ENCODE data around the gene ITGA2B.
"Not testable (repeated sequence)": the region's sequence is repeated elsewhere in the genome, so short reads cannot be mapped to it uniquely, and the experiment has no call there.

ITGA2B gene
- total RNA-seq, result 0.56 to 0.84 reads per million in 2 experiments

DNA sequence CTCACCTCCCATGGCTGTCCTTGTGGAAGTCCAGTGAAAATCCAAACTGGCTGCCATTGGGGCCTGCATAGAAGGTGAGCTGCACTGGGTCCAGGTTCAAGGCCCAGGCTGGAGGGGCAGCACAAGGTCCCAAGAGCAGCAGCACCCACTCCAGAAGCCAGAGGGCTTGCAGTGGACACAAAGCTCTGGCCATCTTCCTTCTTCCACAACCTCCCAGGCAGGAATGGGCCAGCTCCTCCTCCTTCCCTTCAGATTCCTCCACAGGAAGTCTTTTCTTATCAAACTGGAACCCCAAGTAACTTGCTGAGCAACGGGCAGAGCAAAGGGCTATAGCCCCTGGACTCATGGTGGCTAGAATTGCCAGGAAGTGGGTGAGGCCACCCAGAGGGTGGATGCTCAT is at the start of gene ITGA2B:
TSS of gene ITGA2B (minus strand) at position 369 of the 400 bp plus-strand sequence. CDS start at position 193, 176 bp downstream.
- DNase-seq (ENCODE audit: low read depth), result no peak

DNA sequence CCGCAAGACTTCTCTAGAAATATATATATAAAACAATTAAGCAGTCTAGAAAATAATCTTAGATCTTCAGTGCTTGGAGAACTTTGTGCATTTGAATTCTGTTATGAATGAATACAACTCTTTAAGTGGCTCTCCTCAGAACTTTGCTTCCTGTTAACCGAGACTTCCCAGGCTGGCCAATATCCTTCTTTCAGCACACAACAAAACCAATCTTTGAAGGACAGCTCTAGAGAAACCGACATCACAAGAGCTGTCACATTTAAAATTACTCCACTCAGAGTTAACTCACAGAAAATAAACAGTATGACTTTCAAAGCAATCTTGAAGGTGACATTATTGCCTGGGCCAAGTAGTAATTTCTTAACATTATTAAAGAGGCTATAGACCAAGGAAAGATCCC is 49.7 kb upstream of the ITGA2B start:
- no peak for DNase-seq (ENCODE audit: low read depth)

DNA sequence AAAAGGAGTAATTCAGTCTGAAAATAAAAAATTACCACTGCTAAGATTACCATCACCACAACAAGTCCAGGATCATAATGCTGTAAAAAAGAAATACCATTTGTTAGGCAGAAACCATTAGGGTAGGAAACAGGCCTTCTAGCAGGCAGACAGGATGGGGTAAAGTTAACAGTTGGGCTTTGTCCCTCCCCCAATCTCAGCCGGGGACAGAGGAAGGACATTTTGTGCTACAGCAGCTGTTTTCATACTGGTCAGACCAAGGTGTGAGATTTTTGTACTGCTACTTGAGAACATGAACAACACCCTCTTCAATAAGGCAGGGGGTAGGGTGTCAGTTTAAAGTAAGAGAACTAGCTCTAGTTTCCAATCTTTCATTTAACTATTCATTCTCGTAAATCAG is 49.2 kb upstream of the ITGA2B start:
- DNase-seq (ENCODE audit: low read depth), result no peak

DNA sequence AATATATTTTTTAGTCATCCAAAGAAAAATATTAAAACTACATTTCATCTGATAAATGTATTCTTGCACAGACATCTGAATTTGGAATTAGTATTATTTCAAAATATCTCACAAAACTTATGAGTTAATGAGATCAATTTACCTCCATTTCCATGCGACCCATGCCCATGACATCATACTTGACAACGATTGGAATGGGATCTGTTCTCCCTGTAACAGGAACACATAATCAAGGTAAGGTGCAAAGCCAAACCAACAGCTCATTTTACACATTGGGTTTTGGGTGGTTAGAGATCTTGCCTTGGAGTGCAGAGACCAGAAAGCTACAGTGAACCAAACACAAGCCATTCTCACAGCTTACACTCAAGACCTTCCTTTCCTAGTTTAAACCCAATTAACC is 46.9 kb upstream of the ITGA2B start:
- no peak for DNase-seq (ENCODE audit: low read depth)

DNA sequence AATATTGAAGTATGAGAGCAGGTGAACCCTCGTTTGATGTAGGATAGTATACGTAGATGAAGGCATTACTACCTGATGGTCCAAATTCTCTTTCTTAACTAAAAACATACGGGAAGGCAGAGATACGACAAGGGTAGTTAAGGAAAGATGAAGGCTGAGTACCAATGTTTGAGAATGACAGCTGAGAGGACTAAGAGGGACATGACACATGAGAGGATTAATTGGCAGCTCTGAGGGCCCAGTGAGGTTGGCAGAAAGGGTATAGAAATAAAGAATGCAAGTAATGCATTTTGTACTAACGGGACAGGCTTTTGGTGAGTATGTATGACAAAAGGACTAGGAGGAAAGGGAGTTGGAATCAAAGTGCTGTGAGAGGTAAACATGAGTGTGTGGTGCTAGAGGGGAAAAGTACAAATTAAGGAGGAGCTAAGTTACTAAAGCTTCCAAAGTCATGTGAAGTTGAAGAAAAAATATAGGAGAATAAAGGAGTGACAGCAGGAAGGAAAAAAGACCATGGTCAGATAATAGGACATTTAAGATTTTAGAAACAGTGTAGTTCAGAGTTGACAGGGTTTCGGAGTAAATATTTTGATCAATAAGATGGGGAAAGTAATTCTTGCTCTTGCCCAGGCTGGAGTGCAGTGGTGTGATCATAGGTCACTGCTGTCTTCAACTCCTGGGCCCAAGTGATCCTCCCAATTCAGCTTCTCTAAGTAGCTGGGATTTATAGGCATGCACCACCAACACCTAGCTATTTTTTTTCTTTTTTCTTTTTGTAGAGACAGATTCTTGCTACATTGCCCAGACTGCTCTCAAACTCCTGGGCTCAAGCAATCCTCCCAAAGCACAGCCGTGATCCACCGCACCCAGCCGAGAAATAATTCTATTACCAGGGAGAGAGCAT is 43.1 kb upstream of the ITGA2B start:
- DNase-seq (ENCODE audit: low read depth), result no peak

DNA sequence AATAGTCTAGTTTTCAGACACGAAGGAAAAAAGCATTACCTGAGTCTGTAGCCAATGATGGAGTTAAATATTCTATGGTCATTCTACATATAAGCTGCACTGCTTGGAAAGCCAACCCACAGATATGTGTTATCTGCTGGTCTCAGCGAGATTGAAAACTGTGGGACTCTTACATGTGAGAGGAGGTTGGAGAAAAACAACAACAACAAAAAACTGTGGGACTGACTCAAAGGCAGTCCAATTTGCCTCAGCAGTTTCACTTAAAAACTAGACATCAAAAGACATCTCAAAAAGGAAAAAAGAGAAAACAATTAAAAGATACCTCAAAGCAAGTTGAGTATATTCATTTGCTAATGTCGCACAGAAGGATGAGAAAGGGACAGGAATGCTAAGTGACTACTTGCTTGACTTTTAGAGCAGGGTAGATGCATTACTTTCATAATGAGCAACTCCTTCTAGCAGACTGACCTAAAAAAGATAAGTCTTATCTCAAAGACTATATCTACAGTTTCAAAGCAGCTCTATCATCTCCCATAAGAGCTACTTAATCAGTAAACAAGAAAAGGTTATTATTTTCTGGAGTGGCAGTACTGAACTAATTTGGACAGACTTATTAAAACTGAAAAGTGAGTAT is 35.5 kb upstream of the ITGA2B start:
- DNase-seq (ENCODE audit: low read depth), result no peak

DNA sequence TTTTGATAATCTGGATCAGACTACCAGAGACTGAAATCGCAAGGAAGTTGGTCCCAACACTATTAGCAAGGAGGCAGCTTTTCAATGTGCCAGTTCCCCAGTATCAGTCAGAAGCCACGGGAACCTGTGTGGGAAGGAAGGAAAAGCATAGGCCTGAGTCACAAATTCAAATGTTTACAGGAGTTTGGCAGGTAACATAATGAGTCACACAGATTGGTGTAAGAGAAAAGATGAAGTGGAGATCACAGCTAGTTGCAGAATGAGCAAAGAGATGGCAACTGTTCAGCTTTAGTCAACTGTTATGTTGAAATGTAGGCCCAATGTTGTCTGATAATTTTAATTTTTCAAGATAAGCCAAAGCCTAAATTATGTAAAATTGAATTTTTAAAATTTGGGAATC is 28.1 kb upstream of the ITGA2B start:
- DNase-seq (ENCODE audit: low read depth), result no peak

DNA sequence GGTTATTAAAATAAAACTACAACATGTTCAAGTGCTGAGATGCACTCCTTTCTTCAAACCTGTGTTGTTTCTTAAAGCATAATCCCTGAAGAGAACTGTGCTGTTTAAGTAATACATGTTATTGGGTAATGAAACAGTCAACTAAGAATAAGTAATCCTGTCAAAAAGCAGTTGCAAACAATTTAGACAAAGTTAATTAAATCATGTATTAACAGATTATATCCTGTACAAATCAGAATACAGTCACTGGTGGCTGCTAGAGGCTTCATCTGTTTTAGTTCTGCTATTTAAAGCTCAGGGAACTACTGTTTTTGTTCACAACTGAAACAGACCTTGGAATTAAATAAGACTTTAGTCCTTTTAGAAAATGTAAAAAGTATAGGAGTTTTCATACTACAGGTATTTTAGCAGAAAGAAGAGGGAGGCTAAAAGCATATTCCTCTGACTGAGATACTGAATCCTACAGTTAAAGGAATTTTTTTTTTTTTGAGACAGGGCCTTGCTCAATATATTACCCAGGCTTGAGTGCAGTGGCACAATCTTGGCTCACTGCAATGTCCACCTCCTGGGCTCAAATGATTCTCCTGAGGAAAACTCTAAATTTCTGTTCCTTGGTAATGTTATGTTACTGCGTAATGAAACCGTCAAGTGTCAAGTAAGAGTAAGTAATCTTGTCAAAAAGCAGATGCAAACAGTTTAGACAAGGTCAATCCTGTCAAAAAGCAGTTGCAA is 27.3 kb upstream of the ITGA2B start:
- no peak for DNase-seq (ENCODE audit: low read depth)

DNA sequence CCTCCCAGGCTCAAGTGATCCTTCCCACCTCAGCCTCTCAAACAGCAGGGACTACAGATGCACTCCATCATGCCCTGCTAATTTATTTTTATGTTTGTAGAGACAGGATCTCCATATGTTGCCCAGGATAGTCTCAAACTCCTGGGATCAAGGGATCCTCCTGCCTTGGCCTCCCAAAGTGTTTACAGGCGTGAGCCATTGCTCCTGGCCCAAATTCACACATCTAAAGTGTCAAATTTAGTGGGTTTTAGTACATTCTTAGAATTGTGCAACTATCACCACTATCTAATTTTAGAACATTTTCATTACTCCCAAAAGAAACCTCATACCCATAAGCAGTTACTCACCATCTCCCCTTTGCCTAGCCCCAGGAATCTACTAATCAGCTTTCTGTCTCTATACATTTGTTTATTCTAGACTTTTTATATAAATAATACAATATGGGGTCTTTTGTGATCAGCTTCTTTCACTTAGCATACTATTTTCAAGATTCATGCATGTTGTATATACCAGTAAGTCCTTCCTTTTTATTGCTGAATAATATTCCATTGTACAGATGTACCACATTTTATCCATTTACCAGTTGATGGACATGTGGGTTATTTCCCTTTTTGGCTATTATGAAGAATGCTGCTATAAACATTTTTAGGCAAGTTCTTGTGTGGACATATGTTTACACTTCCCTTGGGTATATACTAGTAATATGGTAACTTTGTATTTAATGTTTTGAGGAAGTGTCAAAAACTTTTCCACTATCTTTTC is 25.1 kb upstream of the ITGA2B start:
- no peak for DNase-seq (ENCODE audit: low read depth)

DNA sequence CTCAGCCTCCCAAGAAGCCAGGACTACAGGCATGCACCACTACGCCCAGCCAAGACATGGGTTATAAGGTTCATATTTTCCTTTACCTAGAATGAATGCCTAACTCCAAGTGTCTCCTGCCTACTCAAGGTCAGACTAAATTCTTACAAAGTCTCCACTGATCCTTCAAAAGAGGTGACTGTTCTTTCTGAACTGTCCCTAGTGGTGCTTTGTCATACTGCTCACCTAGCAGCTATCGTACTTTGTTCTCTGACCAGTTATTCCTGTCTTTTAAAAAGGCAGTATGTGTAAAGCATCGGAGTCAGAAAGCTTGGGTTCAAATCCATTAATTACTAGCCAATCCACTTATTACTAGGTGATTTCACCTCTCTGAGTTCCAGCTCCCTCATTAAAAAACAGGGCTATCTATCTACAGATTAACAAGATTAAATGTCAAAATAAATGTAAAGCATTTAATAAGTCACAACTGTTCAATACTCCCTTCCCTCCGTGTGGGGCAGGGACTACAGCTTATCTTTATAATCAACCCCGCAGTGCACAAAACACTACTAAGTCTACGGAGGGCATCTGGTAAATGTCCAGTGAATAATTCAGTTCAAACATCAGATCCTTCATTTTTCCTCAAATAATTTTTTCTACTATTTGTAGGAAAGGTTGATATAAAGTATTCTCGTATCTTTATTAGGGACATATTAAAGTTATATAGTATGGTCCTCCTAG is 20.0 kb upstream of the ITGA2B start:
- DNase-seq (ENCODE audit: low read depth), result no peak

DNA sequence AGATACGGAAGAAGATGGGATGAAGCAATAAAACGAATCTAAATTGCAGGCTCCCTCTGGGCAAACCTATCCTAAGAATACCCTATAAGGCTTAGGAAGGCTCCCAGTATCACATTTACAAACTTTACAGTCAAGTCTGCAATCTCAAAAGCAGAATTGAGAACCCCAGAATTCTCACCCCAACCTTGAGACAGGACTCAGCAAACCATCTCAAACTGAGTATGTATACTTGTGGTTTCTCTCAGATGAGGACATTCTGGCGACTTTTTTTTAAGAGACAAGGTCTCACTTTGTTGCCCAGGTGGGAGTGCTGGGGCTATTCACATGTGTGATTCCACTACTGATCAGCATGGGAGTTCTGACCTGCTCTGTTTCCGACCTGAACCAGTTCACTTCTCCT is 19.3 kb upstream of the ITGA2B start:
- DNase-seq (ENCODE audit: low read depth), result no peak

DNA sequence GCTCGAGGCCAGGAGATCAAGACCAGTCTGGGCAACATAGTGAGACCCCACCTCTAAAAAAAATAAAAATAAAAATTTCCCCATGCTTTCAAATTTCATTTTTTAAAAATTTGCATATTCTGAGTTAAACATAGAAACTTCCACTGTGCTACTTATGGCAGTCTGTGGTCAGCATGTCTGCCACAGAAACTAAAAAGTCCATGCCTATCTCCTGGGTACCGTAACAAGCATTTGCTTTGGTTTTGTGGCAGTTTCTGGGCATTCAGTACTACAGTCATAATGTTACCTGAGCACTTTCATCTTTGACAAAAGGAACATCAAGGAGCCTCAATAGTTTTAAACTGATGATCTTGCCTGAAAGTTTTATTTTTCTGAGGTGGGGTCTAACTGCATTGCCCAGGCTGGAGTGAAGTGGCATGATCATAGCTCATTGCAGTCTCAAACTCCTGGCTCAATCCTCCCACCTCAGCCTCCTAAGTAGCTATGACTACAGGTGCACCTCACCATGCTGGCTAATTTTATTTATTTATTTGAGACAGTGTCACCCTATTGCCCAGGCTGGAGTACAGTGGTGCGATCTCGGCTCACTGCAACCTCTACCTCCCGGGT is 13.2 kb upstream of the ITGA2B start:
- DNase-seq (ENCODE audit: low read depth), result no peak

DNA sequence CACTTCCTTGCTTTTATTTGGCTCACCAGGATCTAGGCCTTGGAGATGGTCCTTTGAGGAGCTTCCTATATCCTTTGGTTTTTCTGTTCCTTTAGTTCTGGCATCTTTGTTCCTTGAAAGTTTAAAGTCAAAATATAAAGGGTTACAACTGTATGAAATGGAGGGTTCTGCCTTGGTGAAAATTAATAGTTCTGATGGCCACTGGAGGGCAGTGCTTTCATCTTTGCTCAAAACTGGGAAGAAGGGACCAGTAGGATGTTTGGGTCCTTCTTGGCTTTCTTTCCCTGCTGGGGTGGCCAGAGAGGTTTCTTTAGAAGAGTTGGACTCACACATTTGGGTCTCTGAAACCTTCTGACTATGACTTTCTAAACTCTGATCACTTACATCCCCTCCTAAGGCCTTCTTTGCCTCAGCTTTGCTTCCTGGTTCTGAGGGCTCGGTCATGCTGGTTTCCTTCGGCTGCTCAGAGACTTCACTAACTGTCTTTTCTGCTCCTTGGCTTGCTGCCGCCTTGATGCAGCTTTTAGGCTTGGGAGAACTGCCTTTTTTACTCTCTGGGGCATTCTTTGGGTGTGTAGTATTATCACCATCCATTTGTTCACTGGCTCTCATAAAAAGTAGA is 10.9 kb upstream of the ITGA2B start:
- no peak for DNase-seq (ENCODE audit: low read depth)

DNA sequence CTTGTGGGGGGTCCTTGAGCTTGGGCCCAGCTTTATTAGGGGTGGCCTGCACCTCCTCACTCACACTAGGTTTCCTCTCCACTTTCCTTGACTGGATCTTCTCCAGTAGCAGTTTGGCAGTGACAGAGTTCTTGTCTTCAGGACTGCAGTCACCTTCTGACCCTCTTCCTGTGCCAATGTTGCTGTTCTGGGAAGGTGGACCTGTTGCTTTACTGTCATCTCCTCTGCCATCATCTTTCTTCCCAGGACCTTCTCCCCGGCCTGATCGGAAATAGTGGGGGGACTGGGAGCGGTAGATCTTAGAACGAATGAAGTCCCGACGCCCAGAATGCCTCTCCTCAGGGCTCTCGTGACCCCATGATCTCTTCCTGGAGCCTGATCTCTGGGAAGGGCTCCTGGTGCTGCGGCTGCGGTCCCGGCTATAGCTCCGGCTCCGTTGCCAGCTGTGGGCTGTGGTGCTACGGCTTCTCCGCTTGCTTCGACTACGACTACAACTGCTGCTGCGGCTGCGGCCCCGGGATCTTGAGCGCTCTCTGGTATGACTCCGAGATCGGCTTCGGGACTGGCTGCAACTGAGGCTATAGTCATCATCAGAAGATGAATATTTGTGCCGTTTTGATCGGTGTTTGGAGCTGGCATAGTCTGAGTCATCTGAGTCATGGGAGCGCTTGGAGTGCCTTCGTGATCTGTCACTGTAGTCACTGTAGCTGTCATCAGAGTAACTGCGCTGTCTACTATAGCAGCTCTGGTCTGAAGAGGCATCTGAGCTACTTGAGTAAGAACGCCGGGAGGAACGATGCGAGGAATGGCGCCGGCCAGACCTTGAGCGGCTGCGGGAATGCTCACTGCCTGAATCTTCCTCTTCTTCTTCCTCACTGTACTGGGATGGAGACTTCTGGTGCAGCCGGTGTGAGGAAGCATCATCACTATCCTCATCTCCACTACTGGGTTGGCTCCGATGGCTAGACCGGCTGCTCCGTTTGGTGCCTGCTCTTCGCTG is 9.5 kb upstream of the ITGA2B start:
- no peak for DNase-seq (ENCODE audit: low read depth)

DNA sequence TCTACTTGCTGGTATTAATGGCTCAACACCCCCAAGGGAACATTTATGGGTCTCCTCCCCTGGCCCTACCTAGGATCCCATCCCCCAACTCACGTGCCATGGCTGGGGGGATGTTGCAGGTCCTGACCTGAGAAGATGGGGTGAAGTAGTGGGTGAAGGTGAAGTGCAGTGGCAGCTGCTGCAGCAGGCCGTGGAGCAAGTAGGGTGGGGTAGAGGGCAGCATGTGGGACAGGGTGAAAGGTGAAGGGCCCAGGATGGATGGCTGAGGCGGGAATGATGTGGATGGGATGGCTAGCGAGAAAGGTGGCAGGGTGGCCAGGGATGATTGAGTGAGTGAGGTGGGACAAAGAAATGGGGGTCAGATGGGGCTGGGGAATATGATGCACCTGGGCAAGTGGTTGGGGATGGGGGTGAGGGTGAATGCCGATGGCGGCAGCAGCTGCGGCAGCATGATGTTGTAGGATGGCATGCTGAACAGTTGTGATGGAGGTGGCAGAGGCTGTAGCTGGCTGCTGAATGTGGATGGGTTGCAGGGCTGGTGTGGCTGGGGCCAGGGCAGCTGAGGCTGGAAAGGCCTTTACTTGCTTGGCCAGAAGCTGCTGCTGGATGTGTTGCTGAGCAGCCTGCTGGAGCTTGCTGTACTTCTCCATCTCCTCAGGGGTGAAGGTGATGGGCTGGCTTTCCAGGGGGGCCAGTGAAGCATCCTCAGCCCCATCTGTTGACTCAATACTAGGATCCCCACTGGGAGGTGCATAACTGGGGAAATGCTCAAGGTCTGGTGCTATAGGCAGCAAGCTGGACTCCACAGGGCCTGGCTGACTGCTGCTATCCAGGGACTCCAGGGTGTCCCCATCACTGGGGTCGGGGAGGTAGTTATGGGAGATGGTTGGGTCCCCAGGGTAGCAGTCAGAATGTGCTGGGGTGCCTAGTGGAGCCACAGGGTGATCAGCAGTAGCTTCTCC is 8.3 kb upstream of the ITGA2B start:
- DNase-seq (ENCODE audit: low read depth), result no peak

DNA sequence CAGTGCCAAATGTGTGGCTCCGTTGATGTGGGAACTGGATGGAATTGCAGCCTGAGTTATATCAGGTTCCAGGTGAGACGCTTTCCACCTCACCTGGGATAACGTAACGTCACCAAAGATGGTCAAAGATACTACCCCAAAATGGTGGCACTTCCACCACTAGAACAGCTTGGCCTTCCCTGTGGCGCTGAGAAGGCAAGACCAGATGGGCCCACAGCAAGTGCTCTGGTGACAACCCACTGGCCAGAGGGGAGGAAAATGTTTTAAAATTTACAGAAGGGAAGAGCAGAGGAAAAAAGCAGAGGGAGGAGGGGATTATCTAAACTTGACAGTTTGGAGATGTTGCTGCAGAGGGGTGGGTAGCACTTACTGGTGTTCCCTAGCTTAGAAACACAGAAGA is 7.5 kb upstream of the ITGA2B start:
- DNase-seq (ENCODE audit: low read depth), result no peak

DNA sequence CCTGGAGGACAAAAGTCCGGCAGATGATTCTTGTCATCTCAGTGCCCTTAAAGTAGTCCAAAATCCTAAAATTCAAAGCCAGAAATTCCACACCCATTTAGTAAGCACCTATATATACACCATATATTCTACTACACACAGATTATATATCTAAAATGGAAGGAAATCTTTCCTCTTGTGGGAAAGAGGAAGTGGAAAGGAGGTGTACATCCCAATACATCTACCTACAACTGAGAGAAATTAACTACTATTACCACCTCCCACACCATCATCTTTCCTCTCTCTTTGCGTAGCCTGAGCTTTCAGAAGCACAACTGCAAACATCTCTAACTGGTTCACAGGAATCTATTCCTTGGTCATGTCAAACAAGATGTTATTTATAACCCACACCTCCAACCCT is 5.4 kb upstream of the ITGA2B start:
- no peak for DNase-seq (ENCODE audit: low read depth)

DNA sequence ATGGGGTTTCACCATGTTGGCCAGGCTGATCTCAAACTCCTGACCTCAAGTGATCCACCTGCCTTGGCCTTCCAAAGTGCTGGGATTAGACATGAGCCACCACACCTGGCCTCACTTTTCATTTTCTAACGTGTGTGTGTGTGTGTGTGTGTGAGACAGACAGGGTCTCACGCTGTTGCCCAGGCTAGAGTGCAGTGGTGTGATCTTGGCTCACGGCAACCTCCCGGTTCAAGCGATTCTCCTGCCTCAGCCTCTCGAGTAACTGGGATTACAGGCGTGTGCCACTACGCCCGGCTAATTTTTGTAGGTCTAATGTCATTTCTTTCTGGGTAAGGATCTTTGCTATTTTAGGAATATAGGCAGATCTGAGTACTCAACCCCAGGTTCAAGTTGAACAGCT is 4.7 kb upstream of the ITGA2B start:
- DNase-seq (ENCODE audit: low read depth), result not testable (repeated sequence)

All from T follicular helper cell (primary cell).